GM21360 (cell line): ENCODE data around the gene KIF1C.

ENCODE experiments used
- ATAC-seq: cut with Tn5 transposase; IDR thresholded peaks from one replicate; pipeline ENCODE4 v1.9.1; 2021; ENCODE audit warnings: mild to moderate bottlenecking, moderate library complexity; ENCODE audit not compliant: unreplicated experiment

Gene KIF1C

DNA sequence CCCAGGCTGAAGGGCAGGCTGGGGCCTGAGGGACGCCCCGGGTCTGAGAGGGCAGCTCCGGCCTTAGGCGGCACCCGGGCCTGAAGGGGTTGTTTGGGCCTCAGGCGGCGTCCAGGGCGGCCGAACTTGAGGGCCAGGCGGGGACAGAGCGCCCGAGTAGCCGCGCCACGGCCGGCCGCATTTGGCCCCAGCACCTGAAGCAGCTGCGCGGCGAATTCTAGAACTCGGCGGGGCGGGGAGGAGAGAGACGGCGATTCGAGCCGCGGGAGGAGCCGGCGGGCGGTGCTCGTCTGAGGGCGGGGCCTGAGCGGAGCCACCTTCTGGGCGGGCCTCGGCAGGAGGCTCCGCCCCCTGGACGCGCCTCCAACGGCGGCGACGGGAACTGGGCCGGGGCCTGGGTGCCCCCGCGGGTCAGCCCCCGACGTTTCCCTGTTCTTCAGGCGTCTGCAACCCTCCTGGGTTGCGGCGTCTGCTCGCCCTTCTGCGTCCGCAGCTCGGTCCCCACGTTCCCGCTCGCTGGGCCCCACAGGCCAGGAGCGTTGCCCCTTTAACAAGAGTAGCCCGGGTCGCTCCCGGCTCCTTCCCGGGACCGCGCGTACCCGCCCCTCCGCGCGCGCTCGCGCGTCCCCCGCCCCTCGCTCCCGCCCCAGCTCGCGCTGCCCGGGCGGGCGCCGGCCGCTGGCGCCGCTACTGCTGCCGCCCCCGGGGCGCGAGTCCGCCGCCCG, at the start of gene KIF1C, which contains the start of gene INCA1:
TSS of gene KIF1C (plus strand) at position 649 of the 725 bp plus-strand sequence. CDS start 2,297 bp downstream, outside the sequence.
TSS of gene INCA1 (minus strand) at position 221 of the 725 bp plus-strand sequence. CDS start 3,085 bp downstream, outside the sequence.
- peak; percentile 68 for ATAC-seq

GRCh38 chr17:4948166-4948930, 49.4 kb upstream of the KIF1C start, which contains the start of gene PFN1:
Gene PFN1 (minus strand): TSS chr17:4948530. CDS start chr17:4948394, 136 bp downstream.
- no peak for ATAC-seq

DNA sequence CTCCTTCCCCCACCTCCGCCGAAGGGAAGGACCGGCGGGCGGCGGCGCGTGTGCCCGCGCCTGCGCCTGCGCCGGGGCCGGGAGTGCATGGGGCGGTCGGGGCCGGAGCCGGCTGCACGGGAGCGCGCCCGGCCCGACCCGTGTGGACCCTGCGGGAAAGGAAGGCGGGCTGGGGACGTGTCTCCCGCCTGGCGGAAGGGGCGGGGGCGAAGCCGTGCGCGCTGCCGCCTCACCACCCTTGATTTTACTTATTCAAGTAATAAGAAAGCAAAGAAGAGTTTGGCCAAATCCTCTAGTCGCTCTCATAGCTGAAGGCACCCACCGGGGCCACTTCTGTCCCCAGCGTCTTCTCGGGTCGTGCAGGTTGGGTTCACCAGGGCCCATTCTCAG, 48.8 kb upstream of the KIF1C start:
- peak; percentile 31 for ATAC-seq

- ATAC-seq = peak; percentile 19
Observed at GRCh38 chr17:4949321-4950074, 48.3 kb upstream of the KIF1C start.

DNA sequence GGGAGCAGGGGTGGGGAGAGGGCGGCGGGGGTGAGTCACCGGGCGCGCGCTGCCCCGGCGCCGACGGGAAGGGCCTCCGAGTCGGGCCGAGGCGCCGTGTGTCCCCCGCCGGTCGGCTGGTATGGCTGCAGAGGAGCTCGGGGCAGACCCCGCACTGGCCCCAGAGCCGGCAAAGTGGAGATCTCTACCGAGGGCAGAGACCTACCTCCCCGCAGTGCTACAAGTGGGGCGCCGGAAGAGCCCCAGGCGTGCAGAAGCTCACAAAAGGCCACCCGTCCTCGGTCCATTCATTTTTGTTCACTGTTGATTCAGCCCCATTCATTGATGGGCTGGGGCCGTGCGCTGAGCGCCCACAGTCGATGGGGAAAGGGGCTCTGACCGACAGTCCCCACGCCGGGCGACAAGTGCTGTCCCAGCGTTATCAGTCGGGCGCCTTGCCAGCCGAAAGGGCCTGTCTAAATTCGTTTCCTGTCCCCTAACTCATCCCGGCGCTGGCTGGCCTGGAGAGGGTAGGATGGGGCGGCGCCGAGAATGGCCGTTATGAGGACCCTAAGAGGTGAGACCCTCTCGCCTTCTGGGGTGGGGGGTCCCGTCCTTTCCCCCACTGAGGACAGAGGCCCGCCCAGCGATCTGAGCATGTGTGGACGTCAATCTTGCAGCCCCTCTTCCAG, 47.5 kb upstream of the KIF1C start:
- ATAC-seq = peak; percentile 13

DNA sequence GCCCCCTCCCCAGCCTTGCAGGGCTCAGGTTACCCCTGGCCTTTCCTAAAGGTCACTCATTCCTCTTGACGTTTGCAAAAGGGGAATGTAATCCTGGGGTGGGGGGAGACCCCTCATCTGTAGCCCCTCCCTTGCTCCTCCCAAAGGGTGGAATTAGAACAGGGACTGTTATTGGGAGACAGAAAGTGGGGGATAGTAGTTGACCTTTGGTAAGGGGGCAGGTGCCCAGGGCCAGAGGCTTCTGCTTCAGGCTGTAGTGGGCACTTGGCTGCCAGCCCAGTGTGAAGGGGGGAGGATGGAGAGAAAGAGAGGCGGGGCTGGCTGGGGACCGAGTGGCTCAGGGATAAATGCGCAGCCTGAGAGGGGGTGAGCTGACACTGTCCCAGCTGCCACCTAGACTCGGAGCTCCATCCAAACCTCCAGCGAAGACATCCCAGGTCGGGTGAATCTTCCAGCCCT, 47.0 kb upstream of the KIF1C start, which contains the start of gene ENO3:
TSS of gene ENO3 (plus strand) at position 374 of the 459 bp plus-strand sequence. CDS start 711 bp downstream, outside the sequence.
- no peak for ATAC-seq

DNA sequence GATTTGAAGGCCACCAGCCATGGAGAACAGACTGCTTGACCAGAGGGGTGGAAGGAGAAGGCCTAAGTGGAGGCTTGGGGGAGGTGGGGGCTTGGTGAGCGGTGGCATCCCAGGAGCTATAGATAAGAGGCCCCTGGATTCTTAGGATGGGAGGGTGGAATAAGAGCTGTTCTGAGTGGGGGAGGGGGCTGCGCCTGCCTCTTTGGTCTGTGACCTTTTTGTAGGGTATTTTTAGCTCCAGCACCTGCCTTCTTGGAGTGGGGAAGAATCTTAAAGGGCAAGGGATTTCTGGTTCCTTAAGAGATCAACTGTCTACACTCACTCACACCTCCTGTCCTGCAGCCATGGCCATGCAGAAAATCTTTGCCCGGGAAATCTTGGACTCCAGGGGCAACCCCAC, 46.3 kb upstream of the KIF1C start:
- ATAC-seq = no peak

GRCh38 chr17:4953451-4953961, 44.2 kb upstream of the KIF1C start:
- no peak for ATAC-seq

- no peak for ATAC-seq
Observed at GRCh38 chr17:4955091-4955490, 42.7 kb upstream of the KIF1C start.

- ATAC-seq = no peak
Observed at GRCh38 chr17:4956493-4957061, 41.2 kb upstream of the KIF1C start.

- no peak for ATAC-seq
Observed at GRCh38 chr17:4958102-4958501, 39.6 kb upstream of the KIF1C start.

DNA sequence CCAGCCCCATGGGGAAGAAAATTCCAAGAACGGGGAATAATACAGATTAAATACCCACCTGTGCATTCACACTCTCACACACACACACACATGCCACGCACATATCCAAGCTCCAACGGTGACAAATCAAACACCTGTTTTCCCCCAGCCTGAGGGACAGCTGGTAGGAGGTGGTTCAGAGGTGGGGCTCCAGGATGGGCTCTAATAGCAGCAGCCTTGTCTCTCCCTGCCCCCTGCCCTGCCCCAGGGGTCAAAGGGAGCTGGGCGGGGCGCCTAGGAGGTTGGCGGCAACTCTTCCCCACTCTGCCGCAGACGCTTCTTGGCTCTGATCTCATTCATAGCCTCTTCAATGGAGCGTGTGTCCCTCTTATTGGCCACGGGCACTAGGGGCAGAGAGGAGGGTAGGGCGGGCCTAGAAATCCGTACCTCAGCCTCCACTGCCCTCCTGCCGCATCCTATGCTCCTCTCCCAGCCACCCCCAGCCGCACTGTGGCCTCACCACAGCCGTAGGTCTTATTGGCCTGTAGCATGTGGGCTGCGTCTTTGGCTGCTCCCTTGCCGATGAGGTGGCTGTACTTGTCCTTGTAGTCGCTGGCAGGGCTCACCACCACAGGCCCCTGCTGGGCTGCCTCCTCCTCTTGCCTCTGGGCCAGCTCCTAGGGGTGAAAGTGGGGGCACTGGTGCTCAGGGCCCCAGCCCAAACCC, 38.3 kb upstream of the KIF1C start:
- no peak for ATAC-seq

- no peak for ATAC-seq
Observed at GRCh38 chr17:4960279-4960922, 37.3 kb upstream of the KIF1C start.

- ATAC-seq = no peak
Observed at GRCh38 chr17:4965311-4965986, 32.3 kb upstream of the KIF1C start.

- peak; percentile 69 for ATAC-seq
Observed at GRCh38 chr17:4966844-4967538, 30.8 kb upstream of the KIF1C start.

DNA sequence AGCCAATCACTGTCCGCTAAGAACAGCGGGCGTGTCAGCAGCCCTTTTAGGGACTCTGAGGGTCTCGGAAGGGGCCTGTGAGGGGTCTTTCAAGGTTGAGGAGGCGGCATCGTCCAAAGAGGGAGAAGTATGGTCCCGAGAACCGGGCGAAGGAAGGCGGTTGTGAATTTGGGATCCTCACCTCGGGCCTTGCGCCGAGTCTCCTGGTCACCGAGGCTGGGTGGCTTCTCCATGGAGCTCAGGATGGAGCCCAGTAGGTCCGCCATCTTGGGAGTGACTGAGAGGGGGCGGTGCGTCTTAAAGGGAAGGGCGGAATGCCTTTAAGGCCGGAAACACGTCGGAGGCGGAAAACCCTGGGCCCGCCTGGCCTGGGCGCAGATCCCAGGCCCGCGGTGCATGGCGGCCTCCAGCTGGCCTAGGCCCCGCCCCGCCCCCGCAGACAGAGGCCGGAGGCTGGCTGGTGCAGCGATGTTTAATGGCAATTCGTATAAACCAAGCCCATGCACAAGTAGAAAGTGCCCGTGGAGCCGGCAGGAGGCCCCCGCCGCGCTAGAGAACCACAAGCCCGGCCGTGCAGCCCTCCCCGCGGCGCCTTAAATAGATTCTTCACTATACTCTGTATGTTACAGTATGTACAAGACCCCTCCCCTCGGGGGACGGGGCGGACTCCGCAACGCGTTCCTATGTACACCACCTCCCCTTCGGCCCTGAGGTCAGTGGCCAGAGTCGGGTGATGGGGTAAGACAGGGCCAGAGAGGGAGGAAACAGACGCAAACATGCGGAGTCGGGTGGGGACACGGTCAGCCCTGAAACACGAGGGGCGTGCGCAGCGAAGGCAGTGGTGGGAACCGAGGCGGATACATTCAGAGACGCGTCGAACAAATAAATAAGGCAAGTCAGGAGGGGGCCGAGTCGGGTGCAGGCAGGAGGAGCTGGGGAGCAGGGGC, 29.9 kb upstream of the KIF1C start, which contains the start of gene SPAG7:
TSS of gene SPAG7 (minus strand) at position 279 of the 947 bp plus-strand sequence. CDS start at position 266, 13 bp downstream.
- ATAC-seq = peak; percentile 53
